HG03432 (cell line): ENCODE measurements around the gene HCN2.
"Not testable (repeated sequence)": the region's sequence is repeated elsewhere in the genome, so short reads cannot be mapped to it uniquely, and the experiment has no call there.

Experiments used
- ATAC-seq: cut with Tn5 transposase; IDR thresholded peaks from one replicate; pipeline ENCODE4 v1.9.1; 2021; ENCODE audit warnings: mild to moderate bottlenecking, moderate library complexity; ENCODE audit not compliant: unreplicated experiment

Gene HCN2

GRCh38 chr19:584240-585001, 5.3 kb upstream of the HCN2 start:
- no peak for ATAC-seq

GRCh38 chr19:585146-585545, 4.5 kb upstream of the HCN2 start:
- ATAC-seq, result not testable (repeated sequence)

- no peak for ATAC-seq
These were observed 4.0 kb upstream of the HCN2 start for GRCh38 chr19:585551-586110.

- ATAC-seq, result no peak
These were observed 1.5 kb upstream of the HCN2 start for GRCh38 chr19:588093-588740.

- ATAC-seq, result no peak
These were observed 664 bp upstream of the HCN2 start for GRCh38 chr19:588741-589692.

- no peak for ATAC-seq
These were observed 690 bp downstream of the HCN2 start for GRCh38 chr19:590396-590745.

GRCh38 chr19:590750-591098, 1.0 kb downstream of the HCN2 start:
- ATAC-seq, result no peak

GRCh38 chr19:591099-591958, 1.6 kb downstream of the HCN2 start:
- no peak for ATAC-seq

- no peak for ATAC-seq
These were observed 2.4 kb downstream of the HCN2 start for GRCh38 chr19:592101-592500.

GRCh38 chr19:593055-593454, 3.4 kb downstream of the HCN2 start:
- no peak for ATAC-seq

- ATAC-seq, result no peak
These were observed 3.8 kb downstream of the HCN2 start for GRCh38 chr19:593505-593904.

GRCh38 chr19:594265-594870, 4.7 kb downstream of the HCN2 start:
- ATAC-seq, result no peak

GRCh38 chr19:595326-596262, 5.9 kb downstream of the HCN2 start:
- no peak for ATAC-seq

- ATAC-seq, result no peak
These were observed 6.6 kb downstream of the HCN2 start for GRCh38 chr19:596263-596655.

- no peak for ATAC-seq
These were observed 8.0 kb downstream of the HCN2 start for GRCh38 chr19:597406-598315.

GRCh38 chr19:601310-601709, 11.6 kb downstream of the HCN2 start:
- ATAC-seq, result no peak

GRCh38 chr19:601790-602189, 12.1 kb downstream of the HCN2 start:
- no peak for ATAC-seq
